GM19023 (cell line): ENCODE data around the gene MARVELD1.
"Not testable (repeated sequence)": the region's sequence is repeated elsewhere in the genome, so short reads cannot be mapped to it uniquely, and the experiment has no call there.

Experiments
- ATAC-seq: cut with Tn5 transposase; IDR thresholded peaks from one replicate; pipeline ENCODE4 v1.9.1; 2021; ENCODE audit warnings: mild to moderate bottlenecking, moderate library complexity; ENCODE audit not compliant: unreplicated experiment

The MARVELD1 gene

DNA sequence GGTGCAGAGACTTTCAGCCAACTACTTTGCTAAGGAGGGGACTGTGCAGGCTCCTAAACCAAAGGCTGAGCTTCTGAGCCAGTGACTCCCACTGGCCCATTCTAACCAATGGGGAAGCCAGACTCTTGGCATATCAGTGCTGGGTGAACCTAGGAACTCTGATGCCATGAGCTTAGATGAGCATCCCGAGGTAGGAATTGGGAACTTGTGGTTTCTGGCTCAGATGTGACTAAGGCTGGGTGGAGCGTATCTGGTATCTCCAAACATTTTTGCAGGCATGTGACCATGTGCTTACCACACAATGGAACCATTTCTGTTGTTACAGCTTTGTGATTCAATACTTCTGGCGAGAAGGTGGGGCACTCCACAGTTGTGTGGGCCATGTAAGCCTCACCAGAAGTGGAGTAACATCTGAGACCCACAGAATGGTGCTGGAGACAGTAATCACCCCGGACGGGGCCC is 23.9 kb upstream of the MARVELD1 start:
- no peak for ATAC-seq

DNA sequence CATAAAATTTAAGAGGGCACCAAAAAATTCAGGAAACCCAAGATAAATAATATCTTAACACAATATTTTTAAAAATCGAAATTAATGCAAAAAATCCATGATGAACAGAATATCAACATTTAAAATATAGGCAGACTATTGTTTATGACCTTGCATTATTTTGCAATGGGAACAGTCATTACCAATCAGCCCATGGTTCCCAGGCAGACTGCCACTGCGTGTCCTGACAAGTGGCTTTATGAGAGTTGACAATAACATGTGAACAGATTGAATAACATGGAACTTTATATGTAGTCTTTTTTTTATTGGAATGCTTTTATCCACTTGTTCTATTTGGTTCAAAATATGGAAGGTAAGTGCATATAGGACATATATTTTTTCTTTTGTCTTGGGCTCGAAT is 23.4 kb upstream of the MARVELD1 start:
- ATAC-seq, result no peak

DNA sequence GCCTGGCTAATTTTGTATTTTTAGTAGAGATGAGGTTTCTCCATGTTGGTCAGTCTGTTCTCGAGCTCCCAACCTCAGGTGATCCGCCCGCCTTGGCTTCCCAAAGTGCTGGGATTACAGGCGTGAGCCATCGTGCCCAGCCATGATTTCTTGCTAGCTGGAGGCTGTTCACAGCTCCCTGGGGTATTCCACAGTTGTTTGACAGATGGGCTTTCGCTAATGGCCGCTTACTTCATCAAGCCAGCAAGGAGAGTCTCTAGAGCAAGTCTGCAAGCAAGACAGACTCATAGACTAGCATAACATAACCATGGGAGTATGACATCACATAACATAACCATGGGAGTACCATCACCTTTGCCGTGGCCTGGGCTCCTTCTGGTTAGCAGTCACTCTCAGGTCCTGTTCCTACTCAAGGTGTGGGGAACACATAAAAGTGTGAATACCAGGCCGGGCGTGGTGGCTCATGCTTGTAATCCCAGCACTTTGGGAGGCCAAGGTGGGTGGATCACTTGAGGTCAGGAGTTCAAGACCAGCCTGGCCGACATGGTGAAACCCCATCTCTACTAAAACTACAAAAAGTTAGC is 15.4 kb upstream of the MARVELD1 start:
- ATAC-seq, result not testable (repeated sequence)

DNA sequence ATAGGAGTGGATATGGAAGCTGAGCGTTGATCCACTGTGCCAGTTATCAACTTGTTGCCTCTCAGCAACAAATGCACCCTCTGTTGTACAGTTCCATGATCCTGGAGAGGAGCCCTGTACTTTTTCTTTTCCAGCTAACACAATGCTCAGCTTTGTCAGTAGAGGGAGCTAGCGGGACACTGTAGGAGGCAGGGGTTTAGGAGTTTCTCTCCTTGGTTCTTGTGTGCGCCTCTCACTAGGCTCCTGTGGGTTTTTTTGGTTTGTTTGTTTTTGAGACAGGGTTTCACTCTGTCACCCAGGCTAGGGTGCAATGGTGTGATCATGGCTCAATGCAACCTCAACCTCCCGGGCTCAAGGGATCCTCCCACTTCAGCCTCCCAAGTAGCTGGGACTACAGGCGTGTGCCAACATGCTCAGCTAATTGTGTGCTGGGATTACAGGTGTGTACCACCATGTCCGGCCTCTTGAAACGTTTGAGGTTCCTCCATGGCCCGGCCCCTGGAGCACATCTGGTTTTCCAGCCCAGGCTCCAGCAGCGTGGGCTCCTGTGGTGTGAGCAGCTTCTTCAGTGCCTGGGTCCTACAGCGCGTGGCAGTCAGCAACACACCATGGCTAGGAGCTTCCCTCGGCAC is 12.0 kb upstream of the MARVELD1 start:
- peak; percentile 80 for ATAC-seq

- no peak for ATAC-seq
These were observed 10.0 kb upstream of the MARVELD1 start for GRCh38 chr10:97703398-97704067.

DNA sequence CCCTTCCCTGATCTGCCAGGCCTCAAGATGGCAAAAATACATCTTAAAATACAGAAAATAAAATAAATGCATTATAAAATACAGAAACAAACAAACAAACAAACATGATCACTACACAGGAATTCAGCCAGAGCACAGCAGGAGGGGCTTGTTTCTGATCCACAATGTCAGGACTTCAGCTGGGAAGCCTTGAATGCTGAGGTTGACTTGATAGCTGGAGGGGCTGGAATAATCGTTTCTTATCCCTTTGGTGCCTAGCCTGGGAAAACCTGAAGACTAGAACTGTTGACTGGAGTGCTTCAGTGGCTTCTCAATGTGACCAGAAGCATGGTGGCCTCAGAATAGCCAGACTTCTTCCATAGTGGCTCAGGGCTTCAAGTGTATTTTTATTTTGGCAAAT is 9.2 kb upstream of the MARVELD1 start:
- no peak for ATAC-seq

DNA sequence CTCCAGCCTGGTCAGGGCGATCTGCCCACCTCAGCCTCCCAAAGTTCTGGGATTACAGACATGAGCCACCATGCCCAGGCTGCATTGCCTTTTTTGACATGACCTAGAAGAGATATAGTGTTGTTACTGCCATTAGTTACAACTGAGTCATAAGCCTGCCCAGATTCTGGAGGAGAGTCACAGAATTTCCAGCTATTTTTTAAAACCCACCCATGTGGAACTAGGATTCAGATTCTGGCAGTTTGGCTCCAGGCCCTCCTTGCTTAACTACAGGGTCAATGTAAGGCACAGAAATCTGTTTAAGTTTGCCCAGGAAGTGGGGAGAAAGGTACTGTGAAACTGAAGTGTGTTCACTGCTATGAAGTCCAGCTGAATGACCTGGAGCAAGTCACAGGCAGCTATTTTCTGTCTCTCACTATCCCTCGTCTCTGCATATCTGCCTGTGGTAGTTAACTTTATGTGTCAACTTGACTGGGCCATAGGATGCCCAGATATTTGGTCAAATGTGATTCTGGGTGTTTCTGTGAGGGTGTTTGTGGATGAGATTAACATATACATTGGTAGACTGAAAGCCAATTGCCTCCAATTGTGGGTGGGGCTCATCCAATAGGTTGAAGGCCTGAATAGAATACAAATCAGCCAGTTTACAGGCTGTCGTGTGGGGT is 8.4 kb upstream of the MARVELD1 start:
- no peak for ATAC-seq

GRCh38 chr10:97707134-97707861 is 6.2 kb upstream of the MARVELD1 start:
- ATAC-seq, result no peak

DNA sequence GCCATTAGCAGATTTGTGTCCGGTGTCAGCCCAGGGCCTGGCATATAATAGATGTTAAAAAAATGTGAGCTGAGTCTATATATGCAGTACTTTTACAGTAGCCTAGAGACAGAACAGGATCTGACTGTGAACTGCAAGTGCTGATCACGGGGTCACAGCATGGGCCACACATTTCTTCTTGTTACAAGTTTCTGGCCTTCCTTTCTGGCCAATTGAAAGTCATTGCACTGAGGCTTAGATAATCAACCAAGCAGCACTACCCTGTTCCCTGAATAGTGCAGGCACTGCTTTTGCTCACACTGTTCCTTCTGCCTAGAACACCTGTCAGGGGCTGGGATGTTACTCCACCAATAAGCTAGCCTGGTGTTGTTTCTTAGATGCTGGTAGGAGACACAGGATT is 5.4 kb upstream of the MARVELD1 start:
- ATAC-seq, result no peak

DNA sequence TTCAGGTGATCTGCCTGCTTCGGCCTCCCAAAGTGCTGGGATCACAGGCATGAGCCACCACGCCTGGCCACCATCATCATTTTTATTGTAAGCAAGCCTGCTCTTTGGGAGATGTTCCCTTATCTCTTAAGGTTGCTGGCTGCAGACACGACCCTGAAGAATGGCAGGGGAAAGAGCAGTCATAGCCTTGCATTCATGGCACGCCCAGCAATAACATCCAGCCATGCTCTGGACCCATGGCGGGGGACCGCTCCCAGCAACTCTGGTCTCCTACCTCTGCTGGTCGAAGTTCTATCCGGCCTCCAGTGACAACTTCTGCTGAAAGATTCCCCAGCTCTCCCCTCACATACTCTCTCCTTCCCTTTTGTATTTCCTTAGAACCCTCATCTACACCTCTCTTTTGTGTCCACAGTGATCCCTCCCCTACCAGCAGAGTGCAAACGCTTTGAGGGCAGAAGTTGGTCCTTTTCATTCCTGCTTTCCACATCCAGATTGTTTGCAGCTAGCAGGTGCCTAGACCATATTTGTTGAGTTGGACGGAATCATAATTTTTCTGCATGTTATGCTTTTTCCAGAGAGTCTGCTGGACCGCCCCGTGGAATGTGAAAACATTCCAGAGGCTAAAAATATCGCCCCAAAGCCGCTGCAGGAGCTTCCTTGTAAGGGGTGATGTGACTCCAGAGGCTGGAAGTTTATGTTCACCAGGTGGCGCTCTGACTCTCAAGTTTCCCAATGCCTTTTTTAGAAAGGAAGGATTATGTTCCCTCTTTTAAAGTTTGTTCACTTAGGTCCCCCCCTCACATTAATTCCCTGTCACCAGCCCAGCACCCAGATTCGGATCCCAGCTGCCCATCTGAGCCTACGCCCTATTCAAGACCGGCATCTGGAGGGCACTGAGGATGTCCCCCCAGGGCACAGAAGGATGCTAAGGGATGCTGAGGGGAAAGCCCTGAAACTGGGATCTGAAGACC is 4.3 kb upstream of the MARVELD1 start:
- no peak for ATAC-seq

- ATAC-seq, result no peak
These were observed 1.6 kb upstream of the MARVELD1 start for GRCh38 chr10:97711640-97712572.

DNA sequence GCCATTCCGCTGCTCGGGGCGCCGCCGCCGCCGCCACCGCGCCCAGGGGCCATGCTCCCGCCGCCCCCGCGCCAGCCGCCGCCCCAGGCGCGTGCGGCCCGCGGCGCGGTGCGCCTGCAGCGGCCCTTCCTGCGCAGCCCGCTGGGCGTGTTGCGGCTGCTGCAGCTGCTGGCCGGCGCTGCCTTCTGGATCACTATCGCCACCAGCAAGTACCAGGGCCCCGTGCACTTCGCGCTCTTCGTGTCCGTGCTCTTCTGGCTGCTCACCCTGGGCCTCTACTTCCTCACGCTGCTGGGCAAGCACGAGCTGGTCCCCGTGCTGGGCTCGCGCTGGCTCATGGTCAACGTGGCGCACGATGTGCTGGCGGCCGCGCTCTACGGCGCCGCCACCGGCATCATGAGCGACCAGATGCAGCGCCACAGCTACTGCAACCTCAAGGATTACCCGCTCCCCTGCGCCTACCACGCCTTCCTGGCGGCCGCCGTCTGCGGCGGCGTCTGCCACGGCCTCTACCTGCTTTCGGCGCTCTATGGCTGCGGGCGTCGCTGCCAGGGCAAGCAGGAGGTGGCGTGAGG is 383 bp downstream of the MARVELD1 start:
- ATAC-seq, result peak; percentile 69

DNA sequence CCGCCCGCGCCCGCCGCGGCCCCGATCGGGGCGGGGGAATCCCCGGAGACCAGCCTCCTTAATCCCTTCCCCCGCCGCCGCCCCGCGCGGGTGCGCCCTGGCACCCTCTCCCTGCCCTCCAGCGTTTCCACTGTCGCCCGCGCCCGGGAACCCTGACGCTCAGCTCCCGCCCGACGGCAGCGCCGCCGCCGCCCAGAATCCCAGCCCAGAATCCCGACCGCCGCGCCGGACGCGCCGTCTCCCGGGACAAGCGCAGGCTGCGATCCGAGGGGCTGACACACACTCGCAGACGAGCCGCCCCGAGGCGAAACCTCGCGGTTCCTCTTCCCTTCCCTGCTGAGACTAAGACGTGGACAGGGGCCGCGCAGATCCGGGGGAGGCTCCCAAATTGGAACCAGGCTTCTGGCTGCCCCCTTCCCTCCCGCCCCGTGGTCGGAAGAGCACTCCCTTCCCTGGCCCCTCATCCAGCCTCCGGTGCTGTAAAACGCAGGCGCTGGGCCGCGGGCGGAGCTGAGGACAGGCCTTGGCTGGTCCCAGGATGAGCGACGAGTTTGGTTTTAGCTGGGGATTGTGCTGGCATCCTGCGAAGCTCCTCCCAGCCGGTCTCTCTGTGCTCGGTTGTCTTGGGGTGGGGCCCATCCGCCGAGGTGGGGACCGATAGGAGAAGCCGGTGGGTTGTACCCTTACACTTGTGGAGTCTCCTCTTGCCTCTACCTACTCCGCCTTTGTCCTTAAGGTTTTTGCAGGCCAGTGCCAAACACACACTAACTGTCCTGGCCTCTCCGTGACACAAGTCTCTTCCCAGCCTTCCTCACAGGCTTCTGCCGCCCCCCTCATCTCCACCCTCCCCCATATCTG is 1.1 kb downstream of the MARVELD1 start:
- ATAC-seq, result peak; percentile 24

DNA sequence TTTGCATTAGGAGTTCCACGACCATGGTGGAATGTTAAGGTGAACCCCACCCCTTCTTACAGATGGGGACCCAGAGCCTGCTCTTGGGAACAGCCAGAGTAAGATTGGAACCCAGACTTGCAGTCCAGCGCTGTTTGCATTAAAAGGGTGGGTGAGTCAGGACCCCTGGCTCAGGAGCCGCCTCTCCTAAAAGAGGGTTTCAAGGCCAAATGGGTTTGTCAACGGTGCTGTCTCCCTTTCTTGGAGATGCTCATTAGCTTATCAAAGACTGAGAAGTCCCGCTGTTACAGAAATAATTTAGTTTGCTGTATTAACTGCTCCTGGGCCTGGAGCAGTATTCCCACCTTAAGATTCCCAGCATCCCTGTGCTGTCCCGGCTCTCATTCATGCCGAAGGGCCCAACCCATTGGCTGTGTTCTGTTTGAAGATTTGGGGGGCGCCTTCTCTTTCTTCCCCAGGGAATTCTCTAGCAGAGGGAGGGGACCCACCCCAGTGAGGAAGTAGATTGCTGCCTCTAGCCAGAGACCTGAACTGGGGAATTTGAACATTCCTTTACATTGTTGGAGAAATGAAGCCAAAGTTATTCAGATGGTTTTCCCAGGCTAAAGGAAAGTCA is 1.8 kb downstream of the MARVELD1 start:
- no peak for ATAC-seq

GRCh38 chr10:97717627-97718026 is 4.1 kb downstream of the MARVELD1 start:
- ATAC-seq, result no peak

DNA sequence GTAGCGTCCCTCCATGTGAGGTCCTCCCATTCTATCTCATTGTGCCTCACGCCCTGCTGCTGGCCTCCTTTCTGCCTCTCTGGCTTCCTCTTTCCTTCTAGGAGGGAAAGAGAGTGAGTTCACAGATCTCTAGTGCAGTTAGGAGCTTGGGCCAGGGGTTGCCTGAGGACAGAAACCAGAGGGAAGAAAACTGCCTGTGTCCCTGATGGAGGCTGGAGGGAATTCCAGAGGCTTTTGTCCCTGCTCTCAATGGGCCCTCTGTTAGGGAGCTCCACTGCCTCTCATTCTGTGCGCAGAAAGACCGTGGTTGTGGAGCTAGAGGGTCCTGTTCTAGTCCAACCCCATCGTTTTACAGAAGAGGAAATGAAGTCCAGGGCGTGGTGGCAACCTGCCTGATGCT is 4.6 kb downstream of the MARVELD1 start:
- no peak for ATAC-seq

DNA sequence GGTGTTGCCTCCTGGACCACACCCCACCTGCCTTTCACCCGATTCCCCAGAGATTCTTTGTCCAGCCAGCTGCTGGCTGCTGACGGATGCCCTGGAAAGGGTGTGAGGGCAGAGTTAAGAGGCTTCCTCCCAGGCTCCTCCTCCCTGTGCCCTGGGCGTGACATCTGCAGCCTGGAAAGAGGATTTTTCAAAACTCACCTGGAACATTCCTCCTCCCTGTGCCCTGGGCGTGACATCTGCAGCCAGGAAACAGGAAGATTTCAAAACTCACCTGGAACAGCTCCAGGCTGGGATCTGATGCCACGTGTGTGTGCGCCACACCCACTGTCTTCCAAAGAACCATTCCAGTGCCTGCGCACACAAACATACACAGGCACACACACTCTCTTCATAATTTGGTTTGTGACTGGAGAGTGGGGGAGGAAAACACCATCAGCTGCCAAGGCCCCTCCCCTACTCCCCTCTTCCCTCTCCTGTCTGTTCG is 5.2 kb downstream of the MARVELD1 start:
- no peak for ATAC-seq
